GM21619 (cell line): ENCODE data around the gene ENGASE.

ENCODE experiments used
- ATAC-seq: cut with Tn5 transposase; IDR thresholded peaks from one replicate; pipeline ENCODE4 v1.9.1; 2021; ENCODE audit not compliant: unreplicated experiment

The ENGASE gene

GRCh38 chr17:79133214-79133613, 58.6 kb downstream of the ENGASE start:
- ATAC-seq, result no peak

- no peak for ATAC-seq
Observed at GRCh38 chr17:79133985-79134384, 59.4 kb downstream of the ENGASE start.

- ATAC-seq, result no peak
Observed at GRCh38 chr17:79135011-79135410, 60.4 kb downstream of the ENGASE start.

- no peak for ATAC-seq
Observed at GRCh38 chr17:79135628-79136405, 61.2 kb downstream of the ENGASE start.
